Left lung (tissue), 10 donors: Measurements from ENCODE around the gene PLA2G5. TPM values are rescaled to one million over a fixed set of nuclear protein-coding genes. Genes with fewer than 3 reads are reported as not detected.

ENCODE experiments used
- ATAC-seq: fragments of 200-7000 bp; cut with Tn5 transposase; one replicate; pipeline ENCODE4 v1.9.1; 2020; ENCODE audit warnings: moderate library complexity
- DNase-seq, 4 donors: peaks; one replicate each; pipeline ENCODE4 v3.0.0-alpha.2; 2013 to 2020
- H3K27ac ChIP-seq, 2 donors: fragments of 200-600 bp; sonication (generic) in 1 of 2; one replicate each; pipeline versions ENCODE4 v1.5.0 to v1.8.0; 2020 to 2021
- H3K27me3 ChIP-seq, 2 donors: fragments of 200-600 bp; sonication (generic) in 1 of 2; one replicate each; pipeline versions ENCODE4 v1.5.0 to v1.8.0; 2020 to 2021
- H3K36me3 ChIP-seq, 2 donors: fragments of 200-600 bp; sonication (generic) in 1 of 2; one replicate each; pipeline versions ENCODE4 v1.5.0 to v1.8.0; 2020 to 2021
- H3K4me1 ChIP-seq, 2 donors: fragments of 200-600 bp; one replicate each; pipeline ENCODE4 v1.8.0; 2021
- H3K4me3 ChIP-seq, 2 donors: fragments of 200-600 bp; sonication (generic) in 1 of 2; one replicate each; pipeline versions ENCODE4 v1.5.0 to v1.8.0; 2020 to 2021; ENCODE audit warnings: mild to moderate bottlenecking in 1 of 2
- H3K9me3 ChIP-seq, 2 donors: fragments of 200-600 bp; sonication (generic) in 1 of 2; one replicate each; pipeline versions ENCODE4 v1.5.0 to v1.8.0; 2020 to 2021
- CTCF ChIP-seq, 2 donors: fragments of 200-600 bp; sonication (generic) in 1 of 2; IDR thresholded peaks; one replicate each; pipeline versions ENCODE4 v1.5.0 to v1.8.0; 2021; ENCODE audit warnings: antibody characterized with exemption in 2 of 2
- intact Hi-C, 2 donors: fragments of 100-400 bp; cut with DNase I; formaldehyde crosslinking; loops; one replicate each; pipeline versions ENCODE4 v1.11.2 to v1.14.2; 2022
- polyA plus RNA-seq, 6 donors: library from polyadenylated mRNA; unstranded; fragments of 120-200 nt; gene quantifications; one replicate each; pipeline ENCODE4 v1.2.1, GENCODE V29; 2013; ENCODE audit not compliant: insufficient read length in 6 of 6
- total RNA-seq, 2 donors: library from RNA; stranded (reverse); fragmentation: NEBNext Ultra II Directional; extraction: Animal tissue kit (Norgen Biotek cat#: 25700); gene quantifications; one replicate each; pipeline ENCODE4 v1.2.1, GENCODE V29; 2021
- donor health status: DM: no; HTN: yes; CAD: no.
- donor health status: DM: no; HTN: no; CAD: no.

Gene PLA2G5
- total and polyA plus RNA-seq, 8 donors = 0.41 to 5.5 (median 0.92) TPM

- ATAC-seq (no peak), DNase-seq (no peak)
- H3K27ac ChIP-seq = no peak overlapping the region
- H3K4me1 ChIP-seq = no peaks in the 10 kb centered on the region
- H3K27me3 ChIP-seq = peaks cover 0 to 5% of the 10 kb centered on the region in 2 donors
- H3K36me3 ChIP-seq = no peaks in the 10 kb centered on the region
- intact Hi-C loops = no loop called here
- H3K4me3 ChIP-seq = no peak overlapping the region
- H3K9me3 ChIP-seq = no peaks in the 10 kb centered on the region
- no peak for TF ChIP-seq CTCF (IDR thresholded peaks at IDR 0.05)
These were observed 3.3 kb downstream of the PLA2G5 start for GRCh38 chr1:20073256-20073655.

DNA sequence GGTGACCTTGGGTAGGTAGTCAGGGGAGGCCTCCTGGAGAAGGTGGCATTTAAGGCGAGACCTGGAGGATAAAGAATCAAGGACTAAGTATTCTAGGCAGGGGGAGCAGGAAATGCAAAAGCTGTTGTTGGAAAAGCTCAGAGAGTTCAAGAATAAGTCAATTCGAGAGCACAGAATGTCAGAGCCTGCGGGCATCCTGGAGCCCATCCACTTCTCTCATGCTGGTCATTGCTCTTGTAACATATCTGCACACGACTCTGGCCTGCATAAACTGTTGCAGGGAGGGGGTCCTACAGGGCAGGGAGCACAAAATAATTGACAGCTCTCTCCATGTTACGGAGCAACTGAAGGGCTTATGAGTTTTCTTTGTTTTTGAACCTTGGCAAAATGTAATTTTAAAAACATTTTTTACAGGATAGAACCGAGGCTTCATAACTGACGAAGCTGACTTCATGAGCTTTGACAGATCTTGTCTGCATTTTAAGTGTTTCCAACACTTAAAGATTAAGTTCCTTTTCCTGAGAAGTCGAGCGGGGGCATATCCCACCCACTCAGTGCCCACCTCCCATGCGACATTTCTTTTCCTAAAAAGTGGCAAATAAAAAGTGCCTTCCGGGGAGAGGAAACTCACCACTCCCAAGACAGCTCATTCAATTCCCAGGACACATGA lies 4.2 kb downstream of the PLA2G5 start:
- Histone ChIP-seq H3K27me3 (peaks cover 0 to 5% of the 10 kb centered on the region in 2 donors), H3K4me3 (no peak overlapping the region), H3K27ac (no peak overlapping the region), H3K36me3 (no peaks in the 10 kb centered on the region), H3K9me3 (no peaks in the 10 kb centered on the region), H3K4me1 (no peaks in the 10 kb centered on the region)
- no peak for ATAC-seq
- no peak for DNase-seq
- intact Hi-C loops = no loop called here
- no peak for TF ChIP-seq CTCF (IDR thresholded peaks at IDR 0.05)

DNA sequence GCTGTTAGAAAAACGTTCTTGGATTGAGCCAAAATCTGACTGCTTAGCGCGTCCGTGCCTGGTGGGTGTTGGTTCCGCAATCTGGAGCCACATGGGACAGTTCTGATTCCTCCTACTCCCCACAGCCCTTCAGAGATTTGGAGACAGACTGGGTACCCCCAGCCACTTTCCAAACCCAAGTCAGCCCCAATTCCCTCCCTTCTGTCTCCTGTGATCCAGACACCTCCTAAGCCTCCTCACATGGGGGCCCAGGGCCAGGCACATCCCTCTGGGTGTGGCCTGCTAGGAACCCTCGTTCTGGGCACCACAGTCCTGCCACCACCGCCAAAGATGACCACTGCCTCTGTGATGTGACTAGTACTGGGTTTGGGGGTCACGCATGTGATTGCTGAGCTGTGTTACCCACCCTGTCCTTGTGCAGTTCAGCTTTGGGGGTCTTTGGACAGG lies 4.8 kb downstream of the PLA2G5 start:
- no peaks in the 10 kb centered on the region for H3K9me3 ChIP-seq
- DNase-seq (no peak), ATAC-seq (no peak)
- no peak overlapping the region for H3K27ac ChIP-seq
- intact Hi-C loops = no loop called here
- H3K27me3 ChIP-seq = peaks cover 0 to 10% of the 10 kb centered on the region in 2 donors
- H3K36me3 ChIP-seq = no peaks in the 10 kb centered on the region
- no peak overlapping the region for H3K4me3 ChIP-seq
- no peaks in the 10 kb centered on the region for H3K4me1 ChIP-seq
- TF ChIP-seq CTCF (IDR thresholded peaks at IDR 0.05) = no peak

DNA sequence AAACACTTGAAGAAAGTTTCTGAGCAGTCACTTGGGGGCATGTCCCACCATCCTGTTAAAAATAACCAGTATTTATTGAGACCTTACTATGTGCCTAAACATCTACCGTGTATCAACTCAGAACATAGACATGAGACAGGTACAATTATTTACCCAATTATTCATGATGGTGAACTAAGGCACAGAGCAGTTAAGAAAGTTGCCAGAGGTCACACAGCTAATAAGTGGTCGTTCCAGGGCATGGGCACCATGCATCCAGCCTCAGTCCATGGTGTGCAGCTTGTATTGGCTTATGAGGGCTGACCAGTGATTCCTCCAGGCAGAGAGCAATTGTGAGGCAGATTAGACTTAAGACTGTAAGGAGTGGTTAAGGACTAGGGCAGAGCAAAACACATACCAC lies 5.4 kb downstream of the PLA2G5 start:
- no peak for TF ChIP-seq CTCF (IDR thresholded peaks at IDR 0.05)
- ATAC-seq (no peak), DNase-seq (no peak)
- Histone ChIP-seq H3K4me1 (peaks cover 0 to under 1% of the 10 kb centered on the region in 2 donors), H3K27me3 (peaks cover 0 to 16% of the 10 kb centered on the region in 2 donors), H3K4me3 (no peak overlapping the region), H3K9me3 (no peaks in the 10 kb centered on the region), H3K36me3 (no peaks in the 10 kb centered on the region), H3K27ac (no peak overlapping the region)
- intact Hi-C loops = no loop called here

DNA sequence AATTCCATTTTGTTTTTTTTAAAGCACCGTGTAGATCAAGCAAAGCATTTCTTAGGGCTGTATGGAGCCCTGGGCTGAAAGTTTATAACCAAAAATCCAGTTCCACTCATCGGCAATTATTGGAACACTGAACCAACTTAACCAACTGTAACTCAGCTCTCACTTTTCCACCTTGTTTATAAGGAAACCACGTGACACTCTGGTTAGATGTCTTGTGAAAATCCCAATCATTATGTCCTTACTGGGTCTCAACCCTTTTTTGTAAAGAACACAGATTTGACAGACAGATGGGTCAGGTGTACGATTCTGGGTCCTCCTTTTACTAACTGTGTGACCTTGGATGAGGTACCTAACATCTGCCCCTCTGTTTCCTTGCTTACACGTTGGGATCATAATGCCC lies 6.2 kb downstream of the PLA2G5 start:
- DNase-seq (no peak), ATAC-seq (no peak)
- no peak overlapping the region for H3K4me3 ChIP-seq
- TF ChIP-seq CTCF (IDR thresholded peaks at IDR 0.05) = no peak
- intact Hi-C loops = no loop called here
- no peaks in the 10 kb centered on the region for H3K9me3 ChIP-seq
- H3K36me3 ChIP-seq = no peaks in the 10 kb centered on the region
- H3K27ac ChIP-seq = no peak overlapping the region
- H3K4me1 ChIP-seq = peaks cover 0 to 3% of the 10 kb centered on the region in 2 donors
- H3K27me3 ChIP-seq = peaks cover 0 to 24% of the 10 kb centered on the region in 2 donors
